Occipital lobe (tissue), 2 donors: ENCODE measurements around the gene UST. TPM values are rescaled to one million over a fixed set of nuclear protein-coding genes. Genes with fewer than 3 reads are reported as not detected.

Experiments
- DNase-seq: peaks from one replicate; lab custom pipeline; 2025; lab: John Stamatoyannopoulos, UW
- total RNA-seq: library from RNA; depleted of rRNA; stranded (reverse); fragments of >200 nt; gene quantifications from one replicate; pipeline ENCODE4 v1.2.3, GENCODE V29; 2014

Gene UST, protein sequence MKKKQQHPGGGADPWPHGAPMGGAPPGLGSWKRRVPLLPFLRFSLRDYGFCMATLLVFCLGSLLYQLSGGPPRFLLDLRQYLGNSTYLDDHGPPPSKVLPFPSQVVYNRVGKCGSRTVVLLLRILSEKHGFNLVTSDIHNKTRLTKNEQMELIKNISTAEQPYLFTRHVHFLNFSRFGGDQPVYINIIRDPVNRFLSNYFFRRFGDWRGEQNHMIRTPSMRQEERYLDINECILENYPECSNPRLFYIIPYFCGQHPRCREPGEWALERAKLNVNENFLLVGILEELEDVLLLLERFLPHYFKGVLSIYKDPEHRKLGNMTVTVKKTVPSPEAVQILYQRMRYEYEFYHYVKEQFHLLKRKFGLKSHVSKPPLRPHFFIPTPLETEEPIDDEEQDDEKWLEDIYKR
- total RNA-seq: 48.5 TPM

- peak; percentile 68 for DNase-seq
These were observed at the start of gene UST for GRCh38 chr6:148746363-148747144. UST (plus strand) TSS chr6:148747030; CDS start chr6:148747431, 401 bp downstream.

GRCh38 chr6:148697895-148698440 is 48.9 kb upstream of the UST start:
- no peak for DNase-seq

DNA sequence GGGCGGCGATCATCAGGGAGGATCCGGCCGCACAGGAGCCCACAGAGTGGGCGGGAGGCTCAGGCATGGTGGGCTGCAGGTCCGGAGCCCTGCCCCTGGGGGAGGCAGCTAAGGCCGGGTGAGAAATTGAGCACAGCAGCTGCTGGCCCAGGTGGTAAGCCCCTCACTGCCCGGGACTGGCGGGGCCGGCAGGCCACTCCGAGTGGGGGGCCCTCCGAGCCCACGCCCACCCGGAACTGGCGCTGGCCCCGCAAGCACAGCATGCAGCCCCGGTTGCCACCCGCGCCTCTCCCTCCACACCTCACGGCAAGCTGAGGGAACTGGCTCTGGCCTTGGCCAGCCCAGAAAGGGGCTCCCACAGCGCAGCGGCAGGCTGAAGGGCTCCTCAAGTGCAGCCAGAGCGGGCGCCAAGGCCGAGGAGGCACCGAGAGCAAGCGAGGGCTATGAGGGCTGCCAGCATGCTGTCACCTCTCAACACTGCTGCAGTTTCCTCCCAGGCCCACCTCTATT is 48.1 kb upstream of the UST start:
- DNase-seq: no peak

GRCh38 chr6:148700047-148700715 is 46.6 kb upstream of the UST start:
- DNase-seq: no peak

GRCh38 chr6:148700741-148701311 is 46.0 kb upstream of the UST start:
- no peak for DNase-seq

- no peak for DNase-seq
These were observed 45.5 kb upstream of the UST start for GRCh38 chr6:148701375-148701774.

GRCh38 chr6:148703900-148704299 is 42.9 kb upstream of the UST start:
- DNase-seq: no peak

GRCh38 chr6:148704400-148705246 is 42.2 kb upstream of the UST start:
- no peak for DNase-seq

DNA sequence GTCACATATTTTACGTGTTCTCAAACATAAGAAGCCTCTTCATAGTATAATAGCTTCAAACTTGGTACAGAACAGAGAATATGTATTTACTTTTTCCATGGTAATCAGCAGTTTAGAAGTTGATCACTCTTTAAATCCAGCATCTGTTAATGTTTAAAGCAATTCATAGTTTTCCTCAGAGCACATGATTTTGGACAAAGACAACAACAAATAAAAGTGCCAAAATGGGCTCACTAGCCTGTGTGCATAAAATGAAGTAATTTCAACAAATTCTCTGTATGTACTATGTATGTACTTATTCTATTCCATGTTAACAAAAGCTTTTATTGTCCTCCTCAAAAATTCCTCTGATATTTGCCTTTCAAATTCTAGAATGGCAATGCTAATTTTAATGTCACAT is 38.1 kb upstream of the UST start:
- DNase-seq: no peak

GRCh38 chr6:148709577-148709976 is 37.3 kb upstream of the UST start:
- no peak for DNase-seq

GRCh38 chr6:148711833-148712654 is 34.8 kb upstream of the UST start:
- no peak for DNase-seq

DNA sequence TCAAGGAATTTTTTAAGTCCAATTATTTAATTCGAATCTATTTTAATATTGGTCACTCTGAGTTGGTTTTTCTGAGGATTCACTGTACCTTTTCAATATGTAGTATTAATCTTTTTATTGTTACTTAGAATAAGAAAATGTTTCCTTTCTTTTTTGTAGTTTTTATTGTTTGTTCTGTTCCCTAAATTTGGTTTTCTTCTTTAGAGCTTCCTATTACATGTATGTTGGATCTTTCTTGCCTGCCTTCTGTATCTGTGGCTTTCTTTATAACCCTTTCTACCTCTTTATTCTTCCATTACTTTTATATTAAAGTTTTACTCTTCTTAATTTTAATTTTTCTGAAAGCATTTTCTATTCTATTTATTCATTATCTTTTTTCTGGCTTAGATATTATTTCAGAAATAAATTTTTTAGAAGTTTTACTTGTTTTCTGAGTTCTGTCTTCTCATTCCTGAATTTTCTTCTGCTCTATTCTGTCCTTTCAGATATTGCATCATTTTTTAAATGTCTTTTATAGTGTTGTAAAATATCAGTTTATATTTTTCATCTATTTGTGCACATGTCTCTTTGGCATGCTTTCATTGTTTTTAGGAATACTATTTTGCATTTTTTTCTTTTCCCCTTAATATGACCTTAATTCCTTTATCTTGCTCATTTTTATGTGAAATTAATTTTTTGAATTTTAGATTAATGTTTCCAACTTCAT is 33.6 kb upstream of the UST start:
- no peak for DNase-seq

- DNase-seq: no peak
These were observed 32.9 kb upstream of the UST start for GRCh38 chr6:148713921-148714320.

GRCh38 chr6:148716811-148717210 is 30.0 kb upstream of the UST start:
- DNase-seq: no peak

DNA sequence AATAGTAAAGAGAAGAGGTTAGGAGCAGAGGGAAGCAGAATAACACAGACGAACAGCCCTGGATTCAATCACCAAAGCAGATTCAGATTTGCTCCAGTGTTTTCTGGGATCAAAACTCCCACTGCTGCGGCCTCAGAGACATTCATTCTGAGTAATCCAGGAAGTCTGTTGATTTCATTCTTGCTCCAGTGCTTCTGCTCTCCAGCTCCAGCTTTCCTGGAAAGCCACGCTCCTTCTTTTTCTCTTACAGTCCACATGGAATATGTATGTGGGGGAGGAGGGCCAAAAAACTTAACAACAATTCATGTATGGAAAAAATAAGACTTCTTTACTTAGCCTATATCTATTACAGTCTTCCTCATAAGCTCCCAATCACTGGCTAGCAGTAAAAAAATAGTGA is 26.4 kb upstream of the UST start:
- DNase-seq: no peak

GRCh38 chr6:148720897-148721296 is 25.9 kb upstream of the UST start:
- DNase-seq: no peak

GRCh38 chr6:148723484-148723883 is 23.3 kb upstream of the UST start:
- DNase-seq: no peak

GRCh38 chr6:148724428-148724827 is 22.4 kb upstream of the UST start:
- DNase-seq: no peak

- no peak for DNase-seq
These were observed 19.7 kb upstream of the UST start for GRCh38 chr6:148727104-148727503.
